Body of pancreas (tissue), 4 donors: ENCODE data around the gene KRABD2.
"Not testable (repeated sequence)": the region's sequence is repeated elsewhere in the genome, so short reads cannot be mapped to it uniquely, and the experiment has no call there.

Experiments
- ATAC-seq: fragments of 150-250 bp; one replicate; pipeline ENCODE4 v1.9.1; 2016
- DNase-seq, 4 donors: peaks; one replicate each; pipeline ENCODE4 v3.0.0-alpha.2; 2019
- H3K27ac ChIP-seq, 4 donors: fragments of 200-600 bp; sonication (generic); 1 replicate in 3 of 4; 2 replicates in 1 of 4; pipeline versions ENCODE4 v1.5.1 to v1.6.1; 2016 to 2019; ENCODE audit warnings: mild to moderate bottlenecking in 1 of 4, mixed read lengths in 1 of 4, moderate library complexity in 1 of 4
- H3K27me3 ChIP-seq, 2 donors: fragments of 200-600 bp; sonication (generic); one replicate each; pipeline ENCODE4 v1.6.0; 2016; ENCODE audit warnings: mild to moderate bottlenecking in 1 of 2
- H3K36me3 ChIP-seq, 2 donors: fragments of 200-600 bp; sonication (generic); replicated peaks in 1 of 2; 2 replicates each; pipeline ENCODE4 v1.5.1; 2016; ENCODE audit warnings: low read depth in 2 of 2; ENCODE audit not compliant: insufficient read depth in 1 of 2
- H3K4me1 ChIP-seq: fragments of 200-600 bp; sonication (generic); one replicate; pipeline ENCODE4 v1.6.0; 2016
- H3K4me3 ChIP-seq, 2 donors: fragments of 200-600 bp; sonication (generic); 1 replicate in 1 of 2; 2 replicates in 1 of 2; pipeline ENCODE4 v1.5.1; 2016 to 2019
- H3K9me3 ChIP-seq, 3 donors: fragments of 200-600 bp; sonication (generic); 1 replicate in 2 of 3; 2 replicates in 1 of 3; pipeline ENCODE4 v1.5.1; 2016
- POLR2A ChIP-seq, 3 donors: fragments of 450-650 bp; IDR thresholded peaks; one replicate each; pipeline ENCODE4 v1.6.1; 2016; ENCODE audit warnings: antibody characterized with exemption in 3 of 3, mild to moderate bottlenecking in 2 of 3
- WGBS, 2 donors: methylation state at CpG; one replicate each; pipeline ENCODE4 v1.1.5; 2017; 5-methylcytosine and 5-hydroxymethylcytosine counted together
- intact Hi-C: fragments of 100-400 bp; cut with DNase I; formaldehyde crosslinking; loops from one replicate; pipeline ENCODE4 v1.15.1; 2023
- TF ChIP-seq, protein P1 (sequence below), 7 experiments: fragments of 450-650 bp in 4 of 7; fragments of 200-600 bp in 3 of 7; sonication (generic) in 3 of 7; IDR thresholded peaks; one replicate each; pipeline ENCODE4 v1.5.1; 2016 to 2019; ENCODE audit warnings: antibody characterized with exemption in 7 of 7

KRABD2 gene

GRCh38 chr17:8350339-8350738, 26.2 kb downstream of the KRABD2 start:
- ATAC-seq = no peak
- no peaks in the 10 kb centered on the region for H3K4me1 ChIP-seq
- WGBS, 2 donors = 31 to 75% methylated on average over 2 to 7 of the region's 7 CpGs

GRCh38 chr17:8347001-8347400, 29.5 kb downstream of the KRABD2 start:
- WGBS, 2 donors = 53% methylated on average over 12 of the region's 25 CpGs; no CpG with 5 or more reads in 1 of the 2 donors

More at GRCh38 chr17:8350339-8350738, 26.2 kb downstream of the KRABD2 start:
- H3K36me3 ChIP-seq = no peaks in the 10 kb centered on the region
- no peak overlapping the region for H3K4me3 ChIP-seq
- H3K9me3 ChIP-seq = no peaks in the 10 kb centered on the region
- TF ChIP-seq, protein P1, sequence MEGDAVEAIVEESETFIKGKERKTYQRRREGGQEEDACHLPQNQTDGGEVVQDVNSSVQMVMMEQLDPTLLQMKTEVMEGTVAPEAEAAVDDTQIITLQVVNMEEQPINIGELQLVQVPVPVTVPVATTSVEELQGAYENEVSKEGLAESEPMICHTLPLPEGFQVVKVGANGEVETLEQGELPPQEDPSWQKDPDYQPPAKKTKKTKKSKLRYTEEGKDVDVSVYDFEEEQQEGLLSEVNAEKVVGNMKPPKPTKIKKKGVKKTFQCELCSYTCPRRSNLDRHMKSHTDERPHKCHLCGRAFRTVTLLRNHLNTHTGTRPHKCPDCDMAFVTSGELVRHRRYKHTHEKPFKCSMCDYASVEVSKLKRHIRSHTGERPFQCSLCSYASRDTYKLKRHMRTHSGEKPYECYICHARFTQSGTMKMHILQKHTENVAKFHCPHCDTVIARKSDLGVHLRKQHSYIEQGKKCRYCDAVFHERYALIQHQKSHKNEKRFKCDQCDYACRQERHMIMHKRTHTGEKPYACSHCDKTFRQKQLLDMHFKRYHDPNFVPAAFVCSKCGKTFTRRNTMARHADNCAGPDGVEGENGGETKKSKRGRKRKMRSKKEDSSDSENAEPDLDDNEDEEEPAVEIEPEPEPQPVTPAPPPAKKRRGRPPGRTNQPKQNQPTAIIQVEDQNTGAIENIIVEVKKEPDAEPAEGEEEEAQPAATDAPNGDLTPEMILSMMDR (IDR thresholded peaks at IDR 0.05) = no peak
- TF ChIP-seq POLR2A (IDR thresholded peaks at IDR 0.05) = no peak
- no peaks in the 10 kb centered on the region for H3K27me3 ChIP-seq
- intact Hi-C loops = no loop called here
- no peak for DNase-seq
- H3K27ac ChIP-seq = no peak overlapping the region

DNA sequence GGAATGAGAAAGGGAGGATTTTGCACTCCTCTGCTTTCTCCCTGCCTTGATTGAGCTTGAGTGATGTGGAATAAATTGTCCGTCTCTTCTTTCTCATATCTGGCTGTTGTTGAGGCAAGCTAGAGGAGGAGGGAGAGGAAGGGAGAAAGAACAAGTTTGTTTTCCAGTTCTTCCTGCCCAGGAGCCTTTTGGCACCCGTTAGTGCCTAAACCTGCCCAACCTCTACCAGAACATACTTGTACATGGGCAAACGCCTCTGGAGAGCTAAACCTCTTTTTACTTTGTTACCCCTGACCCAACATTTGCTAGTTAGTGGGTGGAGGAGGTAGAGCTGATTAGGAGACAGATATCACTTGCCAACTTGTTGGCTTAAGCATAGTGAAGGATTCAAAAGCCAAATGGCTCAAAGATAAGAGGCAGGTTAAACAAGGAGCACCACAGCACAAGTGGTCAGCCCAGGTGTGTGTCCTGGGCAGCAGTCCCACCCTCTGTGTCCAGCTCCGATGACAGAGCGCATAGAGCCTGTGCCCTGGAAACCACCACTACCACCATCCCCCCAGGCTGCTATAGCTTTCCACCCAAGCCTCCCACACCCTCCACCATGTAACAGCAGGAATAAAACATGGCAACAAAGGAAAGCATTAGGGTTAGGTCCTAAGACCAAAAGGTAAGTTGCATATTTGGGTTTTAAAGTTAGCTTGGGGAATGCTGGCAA, 30.4 kb downstream of the KRABD2 start:
- Histone ChIP-seq H3K4me1 (no peaks in the 10 kb centered on the region), H3K4me3 (no peak overlapping the region), H3K27ac (no peak overlapping the region), H3K36me3 (no peaks in the 10 kb centered on the region), H3K9me3 (no peaks in the 10 kb centered on the region), H3K27me3 (no peaks in the 10 kb centered on the region)
- no peak for DNase-seq
- no peak for ATAC-seq
- TF ChIP-seq, protein P1 (IDR thresholded peaks at IDR 0.05) = no peak
- no peak for TF ChIP-seq POLR2A (IDR thresholded peaks at IDR 0.05)
- WGBS, 2 donors = 11 to 18% methylated on average over 5 of the region's 5 CpGs
- intact Hi-C loops = no loop called here

More at GRCh38 chr17:8347001-8347400, 29.5 kb downstream of the KRABD2 start:
- H3K27me3 ChIP-seq, H3K9me3 ChIP-seq, H3K4me3 ChIP-seq, H3K4me1 ChIP-seq, intact Hi-C loops, ATAC-seq, DNase-seq, H3K27ac ChIP-seq, H3K36me3 ChIP-seq: not testable (repeated sequence)

- DNase-seq (no peak), ATAC-seq (no peak)
- WGBS, 2 donors = 42 to 59% methylated on average over 6 of the region's 6 CpGs
- TF ChIP-seq, protein P1 (IDR thresholded peaks at IDR 0.05) = no peak
- TF ChIP-seq POLR2A (IDR thresholded peaks at IDR 0.05) = no peak
- Histone ChIP-seq H3K27ac (no peak overlapping the region), H3K4me3 (no peak overlapping the region), H3K27me3 (no peaks in the 10 kb centered on the region), H3K36me3 (no peaks in the 10 kb centered on the region), H3K9me3 (no peaks in the 10 kb centered on the region), H3K4me1 (no peaks in the 10 kb centered on the region)
- intact Hi-C loops = no loop called here
Observed at GRCh38 chr17:8345052-8345690, 31.3 kb downstream of the KRABD2 start.

DNA sequence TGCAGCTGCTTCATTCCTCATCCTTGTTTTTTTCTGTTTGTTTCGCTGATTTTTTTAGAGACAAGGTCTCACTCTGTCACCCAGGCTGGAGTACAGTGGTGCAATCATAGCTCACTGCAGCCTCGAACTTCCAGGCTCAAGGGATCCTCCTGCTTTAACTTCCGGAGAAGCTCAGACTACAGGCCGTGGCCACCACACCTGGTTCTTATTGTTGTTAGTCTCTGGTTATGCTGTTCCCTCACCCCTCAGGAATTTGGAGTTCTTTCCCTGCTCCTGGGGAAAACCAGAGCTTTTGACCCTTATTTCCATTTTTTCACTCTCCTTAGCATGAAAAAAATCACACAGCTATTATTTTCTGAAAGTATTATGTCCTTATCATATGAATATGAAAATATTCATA, 35.0 kb downstream of the KRABD2 start:
- no peak for ATAC-seq
- TF ChIP-seq POLR2A (IDR thresholded peaks at IDR 0.05) = no peak
- TF ChIP-seq, protein P1 (IDR thresholded peaks at IDR 0.05) = no peak
- no peaks in the 10 kb centered on the region for H3K27me3 ChIP-seq
- no peak for DNase-seq
- H3K9me3 ChIP-seq = no peaks in the 10 kb centered on the region
- H3K4me3 ChIP-seq = no peak overlapping the region
- H3K4me1 ChIP-seq = no peaks in the 10 kb centered on the region
- intact Hi-C loops = no loop called here
- no peaks in the 10 kb centered on the region for H3K36me3 ChIP-seq
- H3K27ac ChIP-seq = no peak overlapping the region
- WGBS, 2 donors = 62 to 68% methylated on average over 4 of the region's 4 CpGs
